ENCODE data around the gene PDSS1. TPM values are rescaled to one million over a fixed set of nuclear protein-coding genes. Genes with fewer than 3 reads are reported as not detected.

PDSS1 gene
- polyA plus RNA-seq, 1 donor from 2014 or later: 13.0 TPM

GRCh38 chr10:26780793-26781601, 83.5 kb downstream of the PDSS1 start:
- Histone ChIP-seq H3K36me3 (ENCODE audit: insufficient read depth, low read length) (no peaks in the 10 kb centered on the region), H3K4me3 (ENCODE audit: low read length) (no peak overlapping the region), H3K4me2 (ENCODE audit: low read length) (no peak overlapping the region), H3K9me2 (ENCODE audit: insufficient read depth, low read length) (no peaks in the 10 kb centered on the region), H3K9ac (ENCODE audit: low read length) (no peak overlapping the region), H2AFZ (ENCODE audit: low read depth, low read length) (no peak overlapping the region), H3K79me2 (replicated peaks; ENCODE audit: insufficient read depth, low read length) (no peaks in the 10 kb centered on the region), H3K27ac (ENCODE audit: low read length) (no peak overlapping the region), H3K9me3 (ENCODE audit: low read length) (no peaks in the 10 kb centered on the region), H3K27me3 (ENCODE audit: insufficient read depth, low read depth, low read length) (no peaks in the 10 kb centered on the region), H3F3A (ENCODE audit: insufficient read depth, low read length, poor library complexity, severe bottlenecking) (no peaks in the 10 kb centered on the region), H4K20me1 (ENCODE audit: insufficient read depth) (no peaks in the 10 kb centered on the region)
- TF ChIP-seq REST (IDR thresholded peaks at IDR 0.05; ENCODE audit: borderline replicate concordance) (no peak), EP300 (conservative IDR thresholded peaks at IDR 0.05; ENCODE audit: poor library complexity, severe bottlenecking) (no peak), EZH2 (IDR thresholded peaks at IDR 0.05; ENCODE audit: borderline replicate concordance, insufficient read depth, low read length, poor library complexity, severe bottlenecking) (no peak), MXI1 (conservative IDR thresholded peaks at IDR 0.05; ENCODE audit: poor library complexity, severe bottlenecking) (no peak), CTCF (IDR thresholded peaks at IDR 0.05; ENCODE audit: poor library complexity, severe bottlenecking) (no peak), SMC3 (conservative IDR thresholded peaks at IDR 0.05; ENCODE audit: poor library complexity) (no peak), RAD21 (conservative IDR thresholded peaks at IDR 0.05) (no peak), POLR2AphosphoS5 (IDR thresholded peaks at IDR 0.05) (no peak), TAF1 (IDR thresholded peaks at IDR 0.05; ENCODE audit: low read depth) (no peak)

- Histone ChIP-seq H3K9ac (ENCODE audit: low read length) (no peak overlapping the region), H3F3A (ENCODE audit: insufficient read depth, low read length, poor library complexity, severe bottlenecking) (no peaks in the 10 kb centered on the region), H3K79me2 (replicated peaks; ENCODE audit: insufficient read depth, low read length) (no peaks in the 10 kb centered on the region), H3K4me3 (ENCODE audit: low read length) (no peak overlapping the region), H3K27ac (ENCODE audit: low read length) (no peak overlapping the region), H4K20me1 (ENCODE audit: insufficient read depth) (no peaks in the 10 kb centered on the region), H3K27me3 (ENCODE audit: insufficient read depth, low read depth, low read length) (no peaks in the 10 kb centered on the region), H3K36me3 (ENCODE audit: insufficient read depth, low read length) (no peaks in the 10 kb centered on the region), H3K9me3 (ENCODE audit: low read length) (no peaks in the 10 kb centered on the region), H3K9me2 (ENCODE audit: insufficient read depth, low read length) (no peaks in the 10 kb centered on the region), H2AFZ (ENCODE audit: low read depth, low read length) (no peak overlapping the region), H3K4me2 (ENCODE audit: low read length) (no peak overlapping the region)
- TF ChIP-seq EP300 (conservative IDR thresholded peaks at IDR 0.05; ENCODE audit: poor library complexity, severe bottlenecking) (no peak), MXI1 (conservative IDR thresholded peaks at IDR 0.05; ENCODE audit: poor library complexity, severe bottlenecking) (no peak), SMC3 (conservative IDR thresholded peaks at IDR 0.05; ENCODE audit: poor library complexity) (no peak), RAD21 (conservative IDR thresholded peaks at IDR 0.05) (no peak), POLR2AphosphoS5 (IDR thresholded peaks at IDR 0.05) (no peak), REST (IDR thresholded peaks at IDR 0.05; ENCODE audit: borderline replicate concordance) (no peak), TAF1 (IDR thresholded peaks at IDR 0.05; ENCODE audit: low read depth) (no peak), EZH2 (IDR thresholded peaks at IDR 0.05; ENCODE audit: borderline replicate concordance, insufficient read depth, low read length, poor library complexity, severe bottlenecking) (no peak), CTCF (IDR thresholded peaks at IDR 0.05; ENCODE audit: poor library complexity, severe bottlenecking) (no peak)
Measured at GRCh38 chr10:26781797-26782196, 84.3 kb downstream of the PDSS1 start.
